Measurements from ENCODE around the gene PCNX3.

DNA sequence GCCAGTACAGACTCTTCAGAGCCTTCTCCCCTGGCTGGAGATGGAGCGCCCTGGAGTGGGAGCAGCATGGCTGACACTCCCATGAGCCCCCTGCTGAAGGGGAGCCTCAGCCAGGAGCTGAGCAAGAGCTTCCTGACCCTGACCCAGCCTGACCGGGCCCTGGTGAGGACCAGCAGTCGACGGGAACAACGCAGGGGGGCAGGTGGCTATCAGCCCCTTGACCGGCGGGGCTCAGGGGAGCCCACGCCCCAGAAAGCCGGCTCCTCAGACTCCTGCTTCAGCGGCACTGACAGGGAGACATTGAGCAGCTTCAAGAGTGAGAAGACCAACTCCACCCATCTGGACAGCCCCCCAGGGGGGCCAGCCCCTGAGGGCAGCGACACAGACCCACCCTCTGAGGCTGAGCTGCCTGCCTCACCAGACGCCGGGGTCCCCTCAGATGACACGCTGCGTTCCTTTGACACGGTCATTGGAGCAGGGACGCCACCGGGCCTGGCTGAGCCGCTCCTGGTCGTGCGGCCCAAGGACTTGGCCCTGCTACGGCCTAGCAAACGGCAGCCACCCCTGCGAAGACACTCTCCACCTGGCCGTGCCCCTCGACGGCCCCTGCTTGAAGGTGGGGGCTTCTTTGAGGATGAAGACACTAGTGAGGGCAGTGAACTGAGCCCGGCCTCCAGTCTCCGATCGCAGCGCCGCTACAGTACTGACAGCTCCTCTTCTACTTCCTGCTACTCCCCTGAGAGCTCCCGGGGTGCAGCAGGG is 2.6 kb downstream of the PCNX3 start:
- TF ChIP-seq GATA2 (IDR thresholded peaks at IDR 0.05; ENCODE audit: low read depth, low read length) (no peak), GATA3 (IDR thresholded peaks at IDR 0.05; ENCODE audit: low read depth, low read length) (no peak)

Data from SH-SY5Y (cell line).